ENCODE measurements around the gene RAB1B. TPM values are rescaled to one million over a fixed set of nuclear protein-coding genes. Genes with fewer than 3 reads are reported as not detected.

RAB1B gene
- total and polyA plus RNA-seq, 10 of the 15 experiments (the other 5 are each of a cell fraction or from before 2014, with no cell fraction given) = 10.4 to 193 (median 96.9) TPM

- TF ChIP-seq, protein P1, sequence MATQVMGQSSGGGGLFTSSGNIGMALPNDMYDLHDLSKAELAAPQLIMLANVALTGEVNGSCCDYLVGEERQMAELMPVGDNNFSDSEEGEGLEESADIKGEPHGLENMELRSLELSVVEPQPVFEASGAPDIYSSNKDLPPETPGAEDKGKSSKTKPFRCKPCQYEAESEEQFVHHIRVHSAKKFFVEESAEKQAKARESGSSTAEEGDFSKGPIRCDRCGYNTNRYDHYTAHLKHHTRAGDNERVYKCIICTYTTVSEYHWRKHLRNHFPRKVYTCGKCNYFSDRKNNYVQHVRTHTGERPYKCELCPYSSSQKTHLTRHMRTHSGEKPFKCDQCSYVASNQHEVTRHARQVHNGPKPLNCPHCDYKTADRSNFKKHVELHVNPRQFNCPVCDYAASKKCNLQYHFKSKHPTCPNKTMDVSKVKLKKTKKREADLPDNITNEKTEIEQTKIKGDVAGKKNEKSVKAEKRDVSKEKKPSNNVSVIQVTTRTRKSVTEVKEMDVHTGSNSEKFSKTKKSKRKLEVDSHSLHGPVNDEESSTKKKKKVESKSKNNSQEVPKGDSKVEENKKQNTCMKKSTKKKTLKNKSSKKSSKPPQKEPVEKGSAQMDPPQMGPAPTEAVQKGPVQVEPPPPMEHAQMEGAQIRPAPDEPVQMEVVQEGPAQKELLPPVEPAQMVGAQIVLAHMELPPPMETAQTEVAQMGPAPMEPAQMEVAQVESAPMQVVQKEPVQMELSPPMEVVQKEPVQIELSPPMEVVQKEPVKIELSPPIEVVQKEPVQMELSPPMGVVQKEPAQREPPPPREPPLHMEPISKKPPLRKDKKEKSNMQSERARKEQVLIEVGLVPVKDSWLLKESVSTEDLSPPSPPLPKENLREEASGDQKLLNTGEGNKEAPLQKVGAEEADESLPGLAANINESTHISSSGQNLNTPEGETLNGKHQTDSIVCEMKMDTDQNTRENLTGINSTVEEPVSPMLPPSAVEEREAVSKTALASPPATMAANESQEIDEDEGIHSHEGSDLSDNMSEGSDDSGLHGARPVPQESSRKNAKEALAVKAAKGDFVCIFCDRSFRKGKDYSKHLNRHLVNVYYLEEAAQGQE (IDR thresholded peaks at IDR 0.05; ENCODE audit: low read depth, low read length) = no peak
- TF ChIP-seq CREB1 (IDR thresholded peaks at IDR 0.05; ENCODE audit: low read depth) = peak; percentile 20; the same call in 1 of the 2 replicates
- TF ChIP-seq KAT2A (conservative IDR thresholded peaks at IDR 0.05; ENCODE audit: control insufficient read depth, low read depth, low read length) = no peak
- TF ChIP-seq PRDM15 (CRISPR knock-in tag; IDR thresholded peaks at IDR 0.05) = no peak
- TF ChIP-seq POLR2AphosphoS2 (IDR thresholded peaks at IDR 0.05; ENCODE audit: low read depth, low read length) = no peak; the same call in none of the 2 replicates
- TF ChIP-seq MLLT1 (IDR thresholded peaks at IDR 0.05) = peak; percentile 47; the same call in 1 of the 2 replicates
- TF ChIP-seq NFYB (IDR thresholded peaks at IDR 0.05; ENCODE audit: insufficient read depth, low read depth, low read length) = no peak
- no peak for TF ChIP-seq ETV6 (conservative IDR thresholded peaks at IDR 0.05 in 1 of 2, IDR thresholded peaks at IDR 0.05 in 1 of 2; ENCODE audit: borderline replicate concordance in 1 of 2, low read depth in 1 of 2)
- TF ChIP-seq CHD4 (IDR thresholded peaks at IDR 0.05) = no peak
- TF ChIP-seq, protein P2, sequence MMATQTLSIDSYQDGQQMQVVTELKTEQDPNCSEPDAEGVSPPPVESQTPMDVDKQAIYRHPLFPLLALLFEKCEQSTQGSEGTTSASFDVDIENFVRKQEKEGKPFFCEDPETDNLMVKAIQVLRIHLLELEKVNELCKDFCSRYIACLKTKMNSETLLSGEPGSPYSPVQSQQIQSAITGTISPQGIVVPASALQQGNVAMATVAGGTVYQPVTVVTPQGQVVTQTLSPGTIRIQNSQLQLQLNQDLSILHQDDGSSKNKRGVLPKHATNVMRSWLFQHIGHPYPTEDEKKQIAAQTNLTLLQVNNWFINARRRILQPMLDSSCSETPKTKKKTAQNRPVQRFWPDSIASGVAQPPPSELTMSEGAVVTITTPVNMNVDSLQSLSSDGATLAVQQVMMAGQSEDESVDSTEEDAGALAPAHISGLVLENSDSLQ (IDR thresholded peaks at IDR 0.05) = no peak
- no peak; the same call in 1 of the 2 replicates for TF ChIP-seq LARP7 (IDR thresholded peaks at IDR 0.05)
- TF ChIP-seq RAD51 (IDR thresholded peaks at IDR 0.05) = no peak
- TF ChIP-seq SMARCA5 (IDR thresholded peaks at IDR 0.05) = 0 out of 2 replicates have a peak, but pooled peaks have one; percentile 54
- no peak for TF ChIP-seq SMC3 (IDR thresholded peaks at IDR 0.05; ENCODE audit: borderline replicate concordance, low read length)
- TF ChIP-seq ATF3 (IDR thresholded peaks at IDR 0.05; ENCODE audit: borderline replicate concordance, extremely low read depth, low read depth, low read length) = no peak
Observed at GRCh38 chr11:66267379-66268243, 828 bp upstream of the RAB1B start (continued).
